HG03565 (cell line): ENCODE data around the gene A4GALT.
"Not testable (repeated sequence)": the region's sequence is repeated elsewhere in the genome, so short reads cannot be mapped to it uniquely, and the experiment has no call there.

Source experiments
- ATAC-seq: cut with Tn5 transposase; IDR thresholded peaks from one replicate; pipeline ENCODE4 v1.9.1; 2021; ENCODE audit warnings: mild to moderate bottlenecking, moderate library complexity; ENCODE audit not compliant: unreplicated experiment

Gene A4GALT

GRCh38 chr22:42743501-42743991, 22.9 kb upstream of the A4GALT start:
- ATAC-seq: no peak

- no peak for ATAC-seq
Measured at GRCh38 chr22:42742940-42743339, 22.3 kb upstream of the A4GALT start.

GRCh38 chr22:42740320-42740719, 19.6 kb upstream of the A4GALT start:
- not testable (repeated sequence) for ATAC-seq

- no peak for ATAC-seq
Measured at GRCh38 chr22:42734406-42734805, 13.7 kb upstream of the A4GALT start.

- not testable (repeated sequence) for ATAC-seq
Measured at GRCh38 chr22:42733394-42733793, 12.7 kb upstream of the A4GALT start.

- ATAC-seq: no peak
Measured at GRCh38 chr22:42732081-42732480, 11.4 kb upstream of the A4GALT start.

GRCh38 chr22:42726811-42727210, 6.1 kb upstream of the A4GALT start:
- no peak for ATAC-seq

GRCh38 chr22:42725606-42726355, 5.1 kb upstream of the A4GALT start:
- ATAC-seq: no peak

- ATAC-seq: no peak
Measured at GRCh38 chr22:42724062-42724461, 3.4 kb upstream of the A4GALT start.

- ATAC-seq: no peak
Measured at GRCh38 chr22:42721045-42721434, 370 bp upstream of the A4GALT start.

GRCh38 chr22:42719656-42720262, 911 bp downstream of the A4GALT start:
- no peak for ATAC-seq

GRCh38 chr22:42719133-42719532, 1.5 kb downstream of the A4GALT start:
- no peak for ATAC-seq

GRCh38 chr22:42717197-42717928, 3.3 kb downstream of the A4GALT start:
- no peak for ATAC-seq

- ATAC-seq: no peak
Measured at GRCh38 chr22:42716649-42717127, 4.0 kb downstream of the A4GALT start.

GRCh38 chr22:42716221-42716620, 4.4 kb downstream of the A4GALT start:
- ATAC-seq: no peak

- no peak for ATAC-seq
Measured at GRCh38 chr22:42714768-42715390, 5.8 kb downstream of the A4GALT start.

GRCh38 chr22:42714308-42714707, 6.4 kb downstream of the A4GALT start:
- ATAC-seq: no peak

- no peak for ATAC-seq
Measured at GRCh38 chr22:42711895-42712837, 8.5 kb downstream of the A4GALT start.

GRCh38 chr22:42711281-42711731, 9.4 kb downstream of the A4GALT start:
- no peak for ATAC-seq

GRCh38 chr22:42708417-42708816, 12.3 kb downstream of the A4GALT start:
- ATAC-seq: no peak
